Spleen (tissue), 11 donors: ENCODE data around the gene MICAL3. TPM values are rescaled to one million over a fixed set of nuclear protein-coding genes. Genes with fewer than 3 reads are reported as not detected.

Experiments
- DNase-seq: peaks from one replicate; pipeline ENCODE4 v3.0.0-alpha.2; 2020
- H3K27ac ChIP-seq, 8 donors: fragments of 200-600 bp; sonication (generic) in 7 of 8; 1 replicate in 4 of 8; 2 replicates in 4 of 8; pipeline versions ENCODE4 v1.5.0 to v1.8.0; 2016 to 2021; ENCODE audit warnings: inconsistent platforms in 4 of 8, mild to moderate bottlenecking in 4 of 8, moderate library complexity in 1 of 8
- H3K27me3 ChIP-seq, 7 donors: fragments of 200-600 bp; sonication (generic) in 6 of 7; replicated peaks in 1 of 7; 1 replicate in 4 of 7; 2 replicates in 3 of 7; pipeline versions ENCODE4 v1.5.0 to v1.8.0; 2016 to 2021; ENCODE audit warnings: inconsistent platforms in 3 of 7, mild to moderate bottlenecking in 1 of 7
- H3K36me3 ChIP-seq, 6 donors: fragments of 200-600 bp; sonication (generic) in 5 of 6; 1 replicate in 4 of 6; 2 replicates in 2 of 6; pipeline versions ENCODE4 v1.5.0 to v1.8.0; 2016 to 2021; ENCODE audit warnings: inconsistent platforms in 2 of 6
- H3K4me1 ChIP-seq, 6 donors: fragments of 200-600 bp; sonication (generic) in 5 of 6; 1 replicate in 3 of 6; 2 replicates in 3 of 6; pipeline versions ENCODE4 v1.5.0 to v1.8.0; 2016 to 2021; ENCODE audit warnings: inconsistent platforms in 3 of 6
- H3K4me3 ChIP-seq, 8 donors: fragments of 200-600 bp; sonication (generic) in 7 of 8; 1 replicate in 4 of 8; 2 replicates in 4 of 8; pipeline versions ENCODE4 v1.5.0 to v1.8.0; 2016 to 2021; ENCODE audit warnings: inconsistent platforms in 4 of 8, mild to moderate bottlenecking in 4 of 8, moderate library complexity in 2 of 8
- H3K9me3 ChIP-seq, 8 donors: fragments of 200-600 bp; sonication (generic) in 7 of 8; 1 replicate in 4 of 8; 2 replicates in 4 of 8; pipeline versions ENCODE4 v1.5.0 to v1.8.0; 2016 to 2021; ENCODE audit warnings: inconsistent platforms in 4 of 8
- CTCF ChIP-seq, 11 experiments: fragments of 200-600 bp in 7 of 11; fragments of 450-650 bp in 4 of 11; sonication (generic) in 4 of 11; IDR thresholded peaks in 8 of 11; conservative IDR thresholded peaks in 3 of 11; 1 replicate in 7 of 11; 2 replicates in 4 of 11; pipeline versions ENCODE4 v1.4.0 to v1.8.0; 2016 to 2021; ENCODE audit warnings: antibody characterized with exemption in 11 of 11, inconsistent platforms in 4 of 11, mild to moderate bottlenecking in 1 of 11
- POLR2A ChIP-seq, 3 donors: fragments of 450-650 bp; IDR thresholded peaks; one replicate each; pipeline ENCODE4 v1.5.1; 2017; ENCODE audit warnings: antibody characterized with exemption in 3 of 3, mild to moderate bottlenecking in 1 of 3
- POLR2AphosphoS5 ChIP-seq, 3 donors: sonication (generic); formaldehyde crosslinking; IDR thresholded peaks; one replicate each; pipeline ENCODE4 v1.5.1; 2017; ENCODE audit warnings: antibody characterized with exemption in 3 of 3
- WGBS, 5 donors: extraction: QIAGEN DNeasy Blood & Tissue Kit in 3 of 5; methylation state at CpG; one replicate each; pipeline versions ENCODE4 v1.1.5 to v1.1.7; 2013 to 2018; 5-methylcytosine and 5-hydroxymethylcytosine counted together
- intact Hi-C: fragments of 100-400 bp; cut with DNase I; formaldehyde crosslinking; loops from one replicate; pipeline ENCODE4 v1.15.0; 2023; ENCODE audit warnings: low total_unique reads
- polyA plus RNA-seq, 3 donors: library from polyadenylated mRNA; stranded (reverse); fragments of 200-250 nt; gene quantifications; one replicate each; pipeline ENCODE4 v1.2.1, GENCODE V29; 2013
- total RNA-seq, 7 donors: library from RNA; depleted of rRNA in 3 of 7; stranded (reverse); fragments of >200 nt in 3 of 7; fragmentation: NEBNext Ultra II Directional in 4 of 7; extraction: Animal tissue kit (Norgen Biotek cat#: 25700) in 4 of 7; gene quantifications; one replicate each; pipeline versions ENCODE4 v1.1.0 to v1.2.1, GENCODE V29; 2016 to 2021
- donor health status: healthy with polysubstance abuse.
- donor health status: DM: no; HTN: no; CAD: no; lungs with moderate emphysema.
- donor health status: DM: no; HTN: no; CAD: no.
- donor health status: Bipolar disorder and iron deficiency.
- donor health status: healthy.
- donor health status: DM: no; HTN: no; CAD: no.
- donor health status: DM: yes; HTN: yes; CAD: no.

MICAL3 gene
- total and polyA plus RNA-seq, 10 donors: 2.6 to 133 (median 75.2) TPM

GRCh38 chr22:17898375-17898774, 126.0 kb downstream of the MICAL3 start:
- WGBS, 5 donors: 92 to 98% (median 93%) methylated on average over 8 of the region's 8 CpGs
- Histone ChIP-seq H3K36me3 (peaks cover 0 to 100% (median 79%) of the 10 kb centered on the region in 6 donors), H3K9me3 (no peaks in the 10 kb centered on the region), H3K27me3 (no peaks in the 10 kb centered on the region), H3K4me3 (no peak overlapping the region), H3K27ac (no peak overlapping the region), H3K4me1 (peaks cover 0 to 7% (median under 1%) of the 10 kb centered on the region in 6 donors)
- DNase-seq: no peak
- intact Hi-C loops: no loop called here
- TF ChIP-seq CTCF (IDR thresholded peaks at IDR 0.05 in 8 of 11, conservative IDR thresholded peaks at IDR 0.05 in 3 of 11): no peak
- no peak for TF ChIP-seq POLR2A (IDR thresholded peaks at IDR 0.05)
- TF ChIP-seq POLR2AphosphoS5 (IDR thresholded peaks at IDR 0.05): no peak

DNA sequence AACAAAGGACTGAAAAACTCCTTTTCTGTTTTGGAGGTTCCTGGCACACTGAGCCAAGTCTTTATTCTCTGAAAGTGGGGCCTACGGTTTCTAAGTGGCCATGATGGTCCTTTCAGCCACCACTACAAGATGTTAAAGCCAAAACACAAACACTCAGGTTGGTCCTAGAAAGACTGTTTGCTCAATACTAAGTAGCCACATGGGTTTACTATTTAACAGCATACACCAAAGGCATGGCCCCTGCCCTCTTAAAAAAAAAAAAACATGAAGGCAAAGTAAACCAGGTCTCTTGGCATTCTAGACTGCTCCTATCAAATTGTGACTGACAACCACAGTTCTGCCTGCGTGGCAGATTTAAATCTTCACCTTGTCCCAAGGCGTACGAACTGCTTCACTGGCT, 126.5 kb downstream of the MICAL3 start:
- DNase-seq: no peak
- H3K27ac ChIP-seq: no peak overlapping the region
- H3K4me1 ChIP-seq: peaks cover 0 to 2% (median 0%) of the 10 kb centered on the region in 6 donors
- no peak overlapping the region for H3K4me3 ChIP-seq
- no peak for TF ChIP-seq POLR2AphosphoS5 (IDR thresholded peaks at IDR 0.05)
- TF ChIP-seq POLR2A (IDR thresholded peaks at IDR 0.05): no peak
- no peak for TF ChIP-seq CTCF (IDR thresholded peaks at IDR 0.05 in 8 of 11, conservative IDR thresholded peaks at IDR 0.05 in 3 of 11)
- WGBS, 5 donors: 89 to 92% (median 91%) methylated on average over 4 of the region's 4 CpGs
- intact Hi-C loops: no loop called here
- H3K9me3 ChIP-seq: no peaks in the 10 kb centered on the region
- H3K36me3 ChIP-seq: peaks cover 0 to 100% (median 83%) of the 10 kb centered on the region in 6 donors
- H3K27me3 ChIP-seq: no peaks in the 10 kb centered on the region

GRCh38 chr22:17897426-17897825, 126.9 kb downstream of the MICAL3 start:
- intact Hi-C loops: no loop called here
- no peak for DNase-seq
- Histone ChIP-seq H3K9me3 (no peaks in the 10 kb centered on the region), H3K4me1 (no peaks in the 10 kb centered on the region), H3K27ac (no peak overlapping the region), H3K4me3 (no peak overlapping the region), H3K27me3 (no peaks in the 10 kb centered on the region), H3K36me3 (peaks cover 0 to 100% (median 83%) of the 10 kb centered on the region in 6 donors)
- TF ChIP-seq POLR2A (IDR thresholded peaks at IDR 0.05) (no peak), CTCF (IDR thresholded peaks at IDR 0.05 in 8 of 11, conservative IDR thresholded peaks at IDR 0.05 in 3 of 11) (no peak), POLR2AphosphoS5 (IDR thresholded peaks at IDR 0.05) (no peak)
- WGBS, 5 donors: 78 to 88% (median 81%) methylated on average over 2 of the region's 2 CpGs

- intact Hi-C loops: no loop called here
- 88 to 93% (median 90%) methylated on average over 14 of the region's 14 CpGs for WGBS, 5 donors
These were observed 127.8 kb downstream of the MICAL3 start for GRCh38 chr22:17896586-17896985.

More at GRCh38 chr22:17896586-17896985, 127.8 kb downstream of the MICAL3 start:
- no peaks in the 10 kb centered on the region for H3K9me3 ChIP-seq
- no peaks in the 10 kb centered on the region for H3K4me1 ChIP-seq
- H3K4me3 ChIP-seq: no peak overlapping the region
- no peak overlapping the region for H3K27ac ChIP-seq
- TF ChIP-seq POLR2A (IDR thresholded peaks at IDR 0.05): no peak
- peak in 2 of 11 experiments; percentile 14 to 15 for TF ChIP-seq CTCF (IDR thresholded peaks at IDR 0.05 in 8 of 11, conservative IDR thresholded peaks at IDR 0.05 in 3 of 11)
- no peaks in the 10 kb centered on the region for H3K27me3 ChIP-seq
- DNase-seq: no peak
- peaks cover 0 to 100% (median 76%) of the 10 kb centered on the region in 6 donors for H3K36me3 ChIP-seq
